HepG2 (cell line): Measurements from ENCODE around the gene RNASE7. TPM values are rescaled to one million over a fixed set of nuclear protein-coding genes. Genes with fewer than 3 reads are reported as not detected.

Source experiments
- DNMT1 ChIP-seq: sonication (generic); formaldehyde crosslinking; IDR thresholded peaks from 2 replicates; pipeline ENCODE4 v1.5.1; 2020; ENCODE audit warnings: mild to moderate bottlenecking, missing genetic modification reagents
- NR2F1 ChIP-seq, 2 experiments: fragments of 450-650 bp in 1 of 2; formaldehyde crosslinking in 1 of 2; IDR thresholded peaks; 2 replicates each; pipeline versions ENCODE4 v1.5.0 to v1.6.1; 2016 to 2020; ENCODE audit warnings: mild to moderate bottlenecking in 1 of 2, missing compliant biosample characterization in 1 of 2, missing genetic modification reagents in 1 of 2, moderate library complexity in 1 of 2
- PITX1 ChIP-seq: sonication (generic); formaldehyde crosslinking; IDR thresholded peaks from 2 replicates; pipeline ENCODE4 v1.5.1; 2020; ENCODE audit warnings: mild to moderate bottlenecking, missing genetic modification reagents
- PLRG1 ChIP-seq: fragments of 450-650 bp; conservative IDR thresholded peaks from 2 replicates; pipeline ENCODE4 v1.6.1; 2016
- PTBP1 ChIP-seq: fragments of 200-400 bp; formaldehyde crosslinking; IDR thresholded peaks from 2 replicates; pipeline ENCODE4 v1.6.1; 2018; ENCODE audit warnings: low read length, low read depth; ENCODE audit not compliant: poor library complexity, severe bottlenecking
- ZIK1 ChIP-seq: sonication (generic); formaldehyde crosslinking; IDR thresholded peaks from 2 replicates; pipeline ENCODE4 v1.5.0; 2020; ENCODE audit warnings: mild to moderate bottlenecking, low read depth, missing genetic modification reagents, borderline replicate concordance
- ZNF225 ChIP-seq: sonication (generic); formaldehyde crosslinking; IDR thresholded peaks from 2 replicates; pipeline ENCODE4 v1.4.0; 2020; ENCODE audit warnings: mild to moderate bottlenecking, missing genetic modification reagents
- ZNF546 ChIP-seq: sonication (generic); formaldehyde crosslinking; conservative IDR thresholded peaks from 2 replicates; pipeline ENCODE4 v1.8.1; 2023; ENCODE audit warnings: mild to moderate bottlenecking, missing genetic modification reagents
- ZNF558 ChIP-seq: sonication (generic); formaldehyde crosslinking; IDR thresholded peaks from 2 replicates; pipeline ENCODE4 v1.9.0; 2022; ENCODE audit warnings: mild to moderate bottlenecking, missing genetic modification reagents, borderline replicate concordance
- ZNF577 ChIP-seq: sonication (generic); formaldehyde crosslinking; IDR thresholded peaks from 2 replicates; pipeline ENCODE4 v1.4.0; 2020; ENCODE audit warnings: mild to moderate bottlenecking, low read depth, missing genetic modification reagents, borderline replicate concordance
- ZNF598 ChIP-seq: sonication (generic); formaldehyde crosslinking; IDR thresholded peaks from 2 replicates; pipeline ENCODE4 v1.5.1; 2020; ENCODE audit warnings: mild to moderate bottlenecking, missing genetic modification reagents, borderline replicate concordance
- ZNF615 ChIP-seq: sonication (generic); formaldehyde crosslinking; IDR thresholded peaks from 2 replicates; pipeline ENCODE4 v1.5.0; 2020; ENCODE audit warnings: mild to moderate bottlenecking, missing genetic modification reagents, borderline replicate concordance
- ZNF737 ChIP-seq: sonication (generic); formaldehyde crosslinking; IDR thresholded peaks from 2 replicates; pipeline ENCODE4 v1.5.0; 2020; ENCODE audit warnings: missing genetic modification reagents, mild to moderate bottlenecking, borderline replicate concordance
- ZNF841 ChIP-seq: sonication (generic); formaldehyde crosslinking; IDR thresholded peaks from 2 replicates; pipeline ENCODE4 v1.8.1; 2023; ENCODE audit warnings: missing genetic modification reagents, borderline replicate concordance
- ZNF879 ChIP-seq: sonication (generic); formaldehyde crosslinking; IDR thresholded peaks from 2 replicates; pipeline ENCODE4 v1.8.1; 2023; ENCODE audit warnings: missing genetic modification reagents
- polyA plus RNA-seq, 8 experiments: library from polyadenylated mRNA; depleted of rRNA in 3 of 8; stranded (reverse) in 7 of 8; unstranded in 1 of 8; fragments of >200 nt; fragmentation: Illumina TruSeq in 4 of 8; extraction: Trizol in 4 of 8; gene quantifications; 2 replicates each; pipeline versions ENCODE4 v1.2.1 to v1.2.3, GENCODE V29; 2011 to 2016; ENCODE audit warnings: low read depth in 4 of 8, missing spikeins in 1 of 8, mixed read lengths in 1 of 8; ENCODE audit not compliant: insufficient read depth in 1 of 8
- total RNA-seq, 5 experiments: library from RNA; depleted of rRNA; stranded (reverse); fragments of >200 nt; fragmentation: Illumina TruSeq; extraction: Trizol; gene quantifications; 2 replicates each; pipeline ENCODE4 v1.2.3, GENCODE V29; 2016; ENCODE audit warnings: low read depth in 1 of 5
- TF ChIP-seq, protein P1 (sequence below): sonication (generic); formaldehyde crosslinking; IDR thresholded peaks from 2 replicates; pipeline ENCODE4 v1.4.0; 2020; ENCODE audit warnings: missing genetic modification reagents, borderline replicate concordance
- TF ChIP-seq, protein P2 (sequence below): sonication (generic); formaldehyde crosslinking; IDR thresholded peaks from 2 replicates; pipeline ENCODE4 v1.4.0; 2020; ENCODE audit warnings: missing genetic modification reagents
- TF ChIP-seq, protein P3 (sequence below): sonication (generic); formaldehyde crosslinking; IDR thresholded peaks from 2 replicates; pipeline ENCODE4 v1.5.1; 2020; ENCODE audit warnings: mild to moderate bottlenecking, missing genetic modification reagents

The RNASE7 gene
- total and polyA plus RNA-seq, 2 of the 13 experiments (the other 11 are each of a cell fraction or from before 2014, with no cell fraction given) = 0.04 TPM; not detected in 1

DNA sequence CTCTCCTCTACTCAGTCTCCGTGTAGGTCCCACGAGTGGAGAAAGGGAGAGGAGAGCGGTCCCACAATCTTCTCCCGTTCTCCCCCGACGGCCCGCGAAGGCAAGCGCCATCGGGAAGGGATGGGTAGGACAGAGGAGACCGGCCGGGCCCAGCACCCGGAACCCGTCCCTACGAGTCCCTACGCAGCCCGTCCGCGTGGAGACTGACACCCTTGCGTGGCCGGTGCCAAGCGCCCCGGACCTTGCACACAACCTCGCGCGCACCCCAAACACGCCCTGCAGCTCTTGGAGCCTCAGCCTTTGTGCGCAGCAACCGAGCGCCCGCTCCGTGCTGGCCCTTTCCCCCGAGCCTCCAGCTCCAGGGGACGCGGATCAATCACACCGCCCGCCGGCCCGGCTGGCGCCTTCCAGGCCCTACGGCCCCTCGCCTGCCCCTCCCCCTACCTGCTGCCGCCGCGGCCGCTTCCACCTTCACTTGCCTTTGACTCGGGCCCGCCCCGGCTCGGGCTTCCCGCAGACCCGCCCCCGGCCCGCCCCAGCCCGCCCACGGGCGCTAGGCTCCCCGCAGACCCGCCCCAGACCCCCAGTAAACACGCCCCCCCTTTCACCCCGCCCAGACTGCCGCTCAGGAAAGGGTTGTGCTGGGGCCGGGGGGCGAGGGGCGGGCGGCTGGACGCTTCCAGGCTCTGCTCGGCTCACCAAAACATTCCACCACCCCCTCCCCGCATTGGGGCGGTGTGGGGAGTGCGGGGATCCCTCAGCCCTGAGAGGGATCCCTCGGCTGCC, 17.4 kb upstream of the RNASE7 start, which contains the start of gene NDRG2 (continued):
- TF ChIP-seq, protein P1, sequence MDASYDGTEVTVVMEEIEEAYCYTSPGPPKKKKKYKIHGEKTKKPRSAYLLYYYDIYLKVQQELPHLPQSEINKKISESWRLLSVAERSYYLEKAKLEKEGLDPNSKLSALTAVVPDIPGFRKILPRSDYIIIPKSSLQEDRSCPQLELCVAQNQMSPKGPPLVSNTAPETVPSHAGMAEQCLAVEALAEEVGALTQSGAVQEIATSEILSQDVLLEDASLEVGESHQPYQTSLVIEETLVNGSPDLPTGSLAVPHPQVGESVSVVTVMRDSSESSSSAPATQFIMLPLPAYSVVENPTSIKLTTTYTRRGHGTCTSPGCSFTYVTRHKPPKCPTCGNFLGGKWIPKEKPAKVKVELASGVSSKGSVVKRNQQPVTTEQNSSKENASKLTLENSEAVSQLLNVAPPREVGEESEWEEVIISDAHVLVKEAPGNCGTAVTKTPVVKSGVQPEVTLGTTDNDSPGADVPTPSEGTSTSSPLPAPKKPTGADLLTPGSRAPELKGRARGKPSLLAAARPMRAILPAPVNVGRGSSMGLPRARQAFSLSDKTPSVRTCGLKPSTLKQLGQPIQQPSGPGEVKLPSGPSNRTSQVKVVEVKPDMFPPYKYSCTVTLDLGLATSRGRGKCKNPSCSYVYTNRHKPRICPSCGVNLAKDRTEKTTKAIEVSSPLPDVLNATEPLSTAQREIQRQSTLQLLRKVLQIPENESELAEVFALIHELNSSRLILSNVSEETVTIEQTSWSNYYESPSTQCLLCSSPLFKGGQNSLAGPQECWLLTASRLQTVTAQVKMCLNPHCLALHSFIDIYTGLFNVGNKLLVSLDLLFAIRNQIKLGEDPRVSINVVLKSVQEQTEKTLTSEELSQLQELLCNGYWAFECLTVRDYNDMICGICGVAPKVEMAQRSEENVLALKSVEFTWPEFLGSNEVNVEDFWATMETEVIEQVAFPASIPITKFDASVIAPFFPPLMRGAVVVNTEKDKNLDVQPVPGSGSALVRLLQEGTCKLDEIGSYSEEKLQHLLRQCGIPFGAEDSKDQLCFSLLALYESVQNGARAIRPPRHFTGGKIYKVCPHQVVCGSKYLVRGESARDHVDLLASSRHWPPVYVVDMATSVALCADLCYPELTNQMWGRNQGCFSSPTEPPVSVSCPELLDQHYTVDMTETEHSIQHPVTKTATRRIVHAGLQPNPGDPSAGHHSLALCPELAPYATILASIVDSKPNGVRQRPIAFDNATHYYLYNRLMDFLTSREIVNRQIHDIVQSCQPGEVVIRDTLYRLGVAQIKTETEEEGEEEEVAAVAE (CRISPR knock-in tag) = no peak
- TF ChIP-seq ZNF546 = peak; percentile 93
- TF ChIP-seq DNMT1 (CRISPR knock-in tag) = peak; percentile 87
- peak; percentile 82; the same call in 1 of the 2 replicates for TF ChIP-seq ZNF879
- 0 out of 2 replicates have a peak, but pooled peaks have one; percentile 65 for TF ChIP-seq ZIK1 (CRISPR knock-in tag)
- TF ChIP-seq NR2F1 (CRISPR knock-in tag; IDR thresholded peaks at IDR 0.05) = 0 out of 4 replicates have a peak, but pooled peaks of 1 of the 2 experiments have one; percentile 7
- TF ChIP-seq, protein P2, sequence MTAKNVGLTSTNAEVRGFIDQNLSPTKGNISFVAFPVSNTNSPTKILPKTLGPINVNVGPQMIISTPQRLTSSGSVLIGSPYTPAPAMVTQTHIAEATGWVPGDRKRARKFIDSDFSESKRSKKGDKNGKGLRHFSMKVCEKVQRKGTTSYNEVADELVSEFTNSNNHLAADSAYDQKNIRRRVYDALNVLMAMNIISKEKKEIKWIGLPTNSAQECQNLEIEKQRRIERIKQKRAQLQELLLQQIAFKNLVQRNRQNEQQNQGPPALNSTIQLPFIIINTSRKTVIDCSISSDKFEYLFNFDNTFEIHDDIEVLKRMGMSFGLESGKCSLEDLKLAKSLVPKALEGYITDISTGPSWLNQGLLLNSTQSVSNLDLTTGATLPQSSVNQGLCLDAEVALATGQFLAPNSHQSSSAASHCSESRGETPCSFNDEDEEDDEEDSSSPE = peak; percentile 74
- TF ChIP-seq, protein P3, sequence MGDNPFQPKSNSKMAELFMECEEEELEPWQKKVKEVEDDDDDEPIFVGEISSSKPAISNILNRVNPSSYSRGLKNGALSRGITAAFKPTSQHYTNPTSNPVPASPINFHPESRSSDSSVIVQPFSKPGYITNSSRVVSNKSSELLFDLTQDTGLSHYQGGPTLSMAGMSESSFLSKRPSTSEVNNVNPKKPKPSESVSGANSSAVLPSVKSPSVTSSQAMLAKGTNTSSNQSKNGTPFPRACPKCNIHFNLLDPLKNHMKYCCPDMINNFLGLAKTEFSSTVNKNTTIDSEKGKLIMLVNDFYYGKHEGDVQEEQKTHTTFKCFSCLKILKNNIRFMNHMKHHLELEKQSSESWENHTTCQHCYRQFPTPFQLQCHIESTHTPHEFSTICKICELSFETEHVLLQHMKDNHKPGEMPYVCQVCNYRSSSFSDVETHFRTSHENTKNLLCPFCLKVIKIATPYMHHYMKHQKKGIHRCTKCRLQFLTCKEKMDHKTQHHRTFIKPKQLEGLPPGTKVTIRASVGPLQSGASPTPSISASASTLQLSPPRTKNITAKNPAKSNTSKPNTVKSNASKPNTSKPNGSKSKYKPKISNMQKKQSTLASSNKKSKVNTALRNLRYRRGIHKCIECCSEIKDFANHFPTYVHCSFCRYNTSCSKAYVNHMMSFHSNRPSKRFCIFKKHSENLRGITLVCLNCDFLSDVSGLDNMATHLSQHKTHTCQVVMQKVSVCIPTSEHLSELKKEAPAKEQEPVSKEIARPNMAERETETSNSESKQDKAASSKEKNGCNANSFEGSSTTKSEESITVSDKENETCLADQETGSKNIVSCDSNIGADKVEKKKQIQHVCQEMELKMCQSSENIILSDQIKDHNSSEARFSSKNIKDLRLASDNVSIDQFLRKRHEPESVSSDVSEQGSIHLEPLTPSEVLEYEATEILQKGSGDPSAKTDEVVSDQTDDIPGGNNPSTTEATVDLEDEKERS (CRISPR knock-in tag) = peak; percentile 64; the same call in 1 of the 2 replicates
- TF ChIP-seq ZNF615 (CRISPR knock-in tag) = peak; percentile 83
- TF ChIP-seq ZNF558 (CRISPR knock-in tag) = peak; percentile 24; the same call in 1 of the 2 replicates
- TF ChIP-seq ZNF598 (CRISPR knock-in tag) = no peak
- TF ChIP-seq PLRG1 = no peak
- TF ChIP-seq ZNF737 (CRISPR knock-in tag) = no peak
- TF ChIP-seq ZNF841 = no peak
- TF ChIP-seq PITX1 = peak; percentile 69; the same call in 1 of the 2 replicates
- TF ChIP-seq ZNF225 (CRISPR knock-in tag) = peak; percentile 74
- TF ChIP-seq PTBP1 = no peak
- TF ChIP-seq ZNF577 (CRISPR knock-in tag) = no peak
